Skin of body (tissue), 1 donor: ENCODE data around the gene ZPR1. TPM values are rescaled to one million over a fixed set of nuclear protein-coding genes. Genes with fewer than 3 reads are reported as not detected.

ENCODE experiments used
- total RNA-seq: library from RNA; depleted of rRNA; stranded (reverse); fragments of >200 nt; gene quantifications from one replicate; pipeline ENCODE4 v1.2.3, GENCODE V29; 2014

ZPR1 gene
- total RNA-seq, 1 donor from 2014 or later, result 21.8 TPM

Other genes starting within 250 kb of the ZPR1 start
- 10.8 TPM for gene BUD13, start 15.0 kb downstream of the ZPR1 start, total RNA-seq
- gene APOA5, start 3.9 kb upstream of the ZPR1 start, total RNA-seq, result not detected
- not detected for gene APOA4, start 35.3 kb upstream of the ZPR1 start, total RNA-seq
- not detected for gene APOC3, start 41.9 kb upstream of the ZPR1 start, total RNA-seq
- 1.6 TPM for gene APOA1, start 49.6 kb upstream of the ZPR1 start, total RNA-seq